Measurements from ENCODE around the gene PRKAR2B.

- no peak for TF ChIP-seq CTCF (IDR thresholded peaks at IDR 0.05)
- TF ChIP-seq POLR2A (IDR thresholded peaks at IDR 0.05), result no peak
- TF ChIP-seq EP300 (IDR thresholded peaks at IDR 0.05; ENCODE audit: low read depth), result no peak
Observed at GRCh38 chr7:107037717-107038603, 6.5 kb upstream of the PRKAR2B start.

Measured in transverse colon (tissue), 3 donors.